HFF-Myc (cell line): Measurements from ENCODE around the gene FUT7.

Source experiments
- DNase-seq: peaks from one replicate; pipeline ENCODE4 v3.0.0-alpha.2; 2011; ENCODE audit warnings: low read depth; ENCODE audit errors: extremely low read depth
- H3K4me3 ChIP-seq: replicated peaks from 2 replicates; pipeline ENCODE4 v1.5.1; 2011; ENCODE audit warnings: low read depth, mild to moderate bottlenecking, control low read depth, low read length
- TF ChIP-seq, protein P1 (sequence below): IDR thresholded peaks from 2 replicates; pipeline ENCODE4 v1.5.1; 2012; ENCODE audit warnings: mild to moderate bottlenecking, low read depth, low read length, control low read depth; ENCODE audit errors: missing control alignments

The FUT7 gene

DNA sequence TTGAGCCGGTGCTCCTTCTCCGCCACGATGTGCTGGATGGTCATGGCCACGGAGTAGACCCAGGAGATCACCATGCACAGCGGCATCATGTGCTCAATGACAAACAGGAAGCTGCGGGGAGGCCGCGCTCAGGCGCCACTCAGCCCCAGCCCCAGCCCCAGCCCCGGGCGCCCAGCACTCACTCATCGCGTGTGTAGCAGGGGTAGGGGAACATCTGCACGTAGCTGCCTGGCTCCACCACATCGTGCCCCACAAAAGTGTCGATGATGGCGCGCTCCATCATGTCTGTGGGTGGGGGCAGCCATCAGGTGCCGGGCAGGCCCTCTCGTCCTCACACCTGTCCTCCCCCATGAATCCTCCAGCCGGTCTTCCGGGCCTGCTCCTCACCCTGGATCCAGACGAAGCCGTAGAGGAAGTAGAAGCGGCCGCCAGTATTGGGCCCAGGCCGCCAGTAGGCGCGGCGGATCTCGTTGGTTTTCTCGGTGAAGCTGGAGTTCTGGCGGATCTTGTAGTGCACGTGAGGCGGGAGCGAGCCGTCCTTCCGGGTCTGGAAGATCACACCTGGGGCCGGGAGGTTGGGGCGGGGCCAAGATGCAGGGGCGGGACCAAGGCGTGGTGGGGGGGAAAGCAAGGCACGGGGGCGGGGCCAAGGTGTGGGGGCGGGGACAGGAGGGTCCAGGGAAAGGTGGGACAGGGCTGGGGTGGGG, 13.9 kb downstream of the FUT7 start:
- TF ChIP-seq, protein P1, sequence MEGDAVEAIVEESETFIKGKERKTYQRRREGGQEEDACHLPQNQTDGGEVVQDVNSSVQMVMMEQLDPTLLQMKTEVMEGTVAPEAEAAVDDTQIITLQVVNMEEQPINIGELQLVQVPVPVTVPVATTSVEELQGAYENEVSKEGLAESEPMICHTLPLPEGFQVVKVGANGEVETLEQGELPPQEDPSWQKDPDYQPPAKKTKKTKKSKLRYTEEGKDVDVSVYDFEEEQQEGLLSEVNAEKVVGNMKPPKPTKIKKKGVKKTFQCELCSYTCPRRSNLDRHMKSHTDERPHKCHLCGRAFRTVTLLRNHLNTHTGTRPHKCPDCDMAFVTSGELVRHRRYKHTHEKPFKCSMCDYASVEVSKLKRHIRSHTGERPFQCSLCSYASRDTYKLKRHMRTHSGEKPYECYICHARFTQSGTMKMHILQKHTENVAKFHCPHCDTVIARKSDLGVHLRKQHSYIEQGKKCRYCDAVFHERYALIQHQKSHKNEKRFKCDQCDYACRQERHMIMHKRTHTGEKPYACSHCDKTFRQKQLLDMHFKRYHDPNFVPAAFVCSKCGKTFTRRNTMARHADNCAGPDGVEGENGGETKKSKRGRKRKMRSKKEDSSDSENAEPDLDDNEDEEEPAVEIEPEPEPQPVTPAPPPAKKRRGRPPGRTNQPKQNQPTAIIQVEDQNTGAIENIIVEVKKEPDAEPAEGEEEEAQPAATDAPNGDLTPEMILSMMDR = no peak
- no peak for DNase-seq
- no peak overlapping the region for H3K4me3 ChIP-seq

DNA sequence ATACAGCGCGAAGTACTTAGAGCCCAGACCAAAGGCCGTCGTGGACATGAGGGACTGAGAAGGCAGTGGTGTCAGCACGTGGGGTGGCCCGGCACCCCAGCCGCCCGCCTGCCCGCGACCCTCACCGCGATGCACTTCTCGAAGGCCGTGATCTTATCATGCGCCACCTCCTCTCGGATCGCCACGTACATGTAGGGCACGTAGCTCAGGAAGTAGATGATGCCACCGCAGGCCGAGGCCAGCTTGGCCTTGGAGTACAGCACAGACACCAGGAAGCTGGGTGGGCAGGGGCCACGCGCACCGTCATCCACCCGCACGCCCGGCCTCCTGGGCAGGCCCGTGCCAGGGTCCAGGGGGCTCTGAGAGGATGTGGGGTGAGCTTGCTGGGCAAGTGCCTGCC, 14.8 kb downstream of the FUT7 start:
- DNase-seq = no peak
- TF ChIP-seq, protein P1 = no peak

DNA sequence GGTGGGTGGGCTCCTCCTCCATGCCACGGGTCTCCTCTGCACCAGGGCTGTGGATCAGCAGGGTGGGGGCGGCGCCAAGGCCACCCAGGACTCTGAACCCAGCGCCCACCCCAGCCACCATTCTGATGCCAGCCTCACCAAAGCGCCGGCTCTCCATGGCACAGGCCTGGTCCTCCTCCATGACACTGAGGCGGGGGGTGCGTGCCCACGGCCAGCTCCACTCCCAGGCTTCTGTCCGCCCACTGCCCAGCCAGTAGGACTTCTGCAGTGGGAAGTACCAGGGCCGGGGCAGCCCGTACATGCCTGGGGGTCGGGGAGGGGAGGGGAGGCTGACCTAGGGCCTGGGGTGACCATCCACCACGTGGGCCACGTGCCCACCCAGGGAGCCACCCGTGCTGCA, 15.5 kb downstream of the FUT7 start:
- H3K4me3 ChIP-seq = no peak overlapping the region
- DNase-seq = no peak
- TF ChIP-seq, protein P1 = no peak

More for the DNA sequence above, 14.8 kb downstream of the FUT7 start:
- no peak overlapping the region for H3K4me3 ChIP-seq

DNA sequence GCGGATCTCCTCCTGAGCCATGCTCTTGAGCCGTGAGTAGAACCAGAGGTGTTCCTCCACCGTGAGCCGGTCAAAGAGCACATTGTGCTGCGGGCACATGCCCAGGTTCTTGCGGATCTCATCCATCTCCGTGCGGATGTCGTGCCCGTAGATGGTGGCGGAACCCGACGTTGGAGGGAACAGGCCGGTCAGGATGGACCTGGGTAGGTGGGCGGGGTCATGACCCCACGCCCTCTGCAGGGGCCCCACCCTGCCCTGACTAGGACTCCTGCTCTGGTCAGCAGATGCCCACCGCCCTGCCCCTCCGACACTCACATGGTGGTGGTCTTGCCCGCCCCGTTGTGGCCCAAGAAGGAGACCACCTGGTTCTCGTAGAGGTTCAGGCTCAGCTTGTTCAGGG, 15.9 kb downstream of the FUT7 start:
- H3K4me3 ChIP-seq = no peak overlapping the region
- TF ChIP-seq, protein P1 = no peak
- no peak for DNase-seq

DNA sequence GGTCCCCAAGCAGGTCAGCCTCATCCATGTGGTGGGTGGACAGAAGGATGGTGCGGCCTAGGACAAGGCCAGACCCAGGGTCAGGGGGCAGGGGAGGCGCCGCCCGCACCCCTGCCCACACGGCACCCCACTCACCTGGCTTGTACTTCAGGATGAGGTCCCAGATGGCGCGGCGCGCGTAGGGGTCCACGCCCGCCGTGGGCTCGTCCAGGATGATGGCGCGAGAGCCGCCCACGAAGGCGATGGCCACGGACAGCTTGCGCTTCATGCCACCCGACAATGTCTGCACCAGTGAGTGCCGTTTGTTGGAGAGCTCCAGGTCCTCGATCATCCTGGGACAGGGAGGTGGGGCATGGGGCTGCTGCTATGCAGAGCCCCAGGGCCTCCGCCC, 16.4 kb downstream of the FUT7 start:
- TF ChIP-seq, protein P1 = no peak
- no peak for DNase-seq

DNA sequence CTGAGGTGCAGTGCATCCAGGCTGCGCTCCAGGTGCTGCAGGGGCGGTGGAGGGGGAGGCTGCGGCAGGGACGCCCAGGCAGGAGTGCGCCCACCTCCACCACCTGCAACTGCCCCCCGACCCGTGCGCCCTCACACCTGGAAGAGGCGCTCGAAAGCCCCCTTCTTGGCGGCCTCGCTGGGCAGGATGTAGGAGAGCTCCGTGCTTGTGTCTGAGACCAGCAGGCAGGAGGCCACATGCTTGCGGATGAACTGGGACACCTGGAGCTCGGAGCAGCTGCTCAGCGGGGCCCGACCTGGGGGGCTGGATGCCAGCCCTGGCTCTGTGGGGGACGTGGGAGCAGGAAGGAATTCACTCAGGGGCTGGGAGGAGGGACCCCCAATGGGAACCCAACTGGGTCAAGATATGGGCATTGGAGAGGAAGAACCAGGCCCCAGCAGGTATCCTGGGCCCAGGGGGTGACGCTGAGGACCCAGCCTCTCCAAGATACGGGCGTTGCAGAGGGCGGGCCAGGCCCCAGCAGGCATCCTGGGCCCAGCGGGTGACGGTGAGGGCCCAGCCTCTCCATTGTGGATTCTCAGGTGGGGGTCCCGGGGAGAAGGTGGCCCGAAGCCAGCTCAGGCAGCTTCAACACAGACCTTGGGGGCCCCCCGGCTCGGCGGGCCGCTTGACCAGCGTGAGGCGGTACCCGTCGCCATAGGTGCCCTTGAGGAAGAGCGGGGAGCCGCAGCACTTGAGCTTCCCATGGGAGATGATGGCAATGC, 16.9 kb downstream of the FUT7 start:
- H3K4me3 ChIP-seq = no peak overlapping the region
- DNase-seq = no peak
- TF ChIP-seq, protein P1 = no peak

More for the DNA sequence above, 16.4 kb downstream of the FUT7 start:
- no peak overlapping the region for H3K4me3 ChIP-seq

DNA sequence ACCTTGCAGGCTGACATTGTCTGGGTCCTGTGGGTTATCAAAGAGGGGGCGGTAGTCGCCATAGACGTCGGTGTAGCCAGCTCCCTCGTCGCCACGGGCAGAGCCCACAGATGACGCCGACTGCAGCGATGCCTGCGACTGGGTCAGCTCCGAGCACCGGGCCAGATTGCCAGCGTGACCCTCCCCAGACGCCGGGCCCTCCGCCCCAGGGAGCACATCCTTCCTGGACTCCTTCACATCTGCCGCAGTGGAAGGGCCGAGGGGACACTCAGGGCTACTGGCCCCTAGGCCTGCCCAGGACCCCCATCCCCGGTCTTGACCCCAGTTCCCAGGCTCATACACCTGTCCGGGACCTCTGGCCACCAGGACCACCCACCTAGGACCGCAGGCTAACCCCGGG, 17.7 kb downstream of the FUT7 start:
- H3K4me3 ChIP-seq = no peak overlapping the region
- no peak for DNase-seq
- TF ChIP-seq, protein P1 = no peak
